Measurements from ENCODE around the gene HDAC1. TPM values are rescaled to one million over a fixed set of nuclear protein-coding genes. Genes with fewer than 3 reads are reported as not detected.
A peak's percentile ranks its signal among the peaks of the same experiment; 100 is the strongest.

The HDAC1 gene
- total and polyA plus RNA-seq, 2 experiments from 2014 or later: 53.8 to 58.5 TPM

- in situ Hi-C loops (cut with MboI): no loop called here
- Histone ChIP-seq H4K20me1 (ENCODE audit: insufficient read depth) (no peaks in the 10 kb centered on the region), H3K4me1 (ENCODE audit: insufficient read depth) (peaks cover 13% of the 10 kb centered on the region; the same call in 1 of the 2 replicates), H3K79me2 (ENCODE audit: insufficient read depth) (no peaks in the 10 kb centered on the region), H3K4me3 (peak overlapping the region; percentile 79), H3K27me3 (replicated peaks; ENCODE audit: insufficient read depth) (no peaks in the 10 kb centered on the region), H3K9ac (peak overlapping the region; percentile 76), H3K9me3 (ENCODE audit: low read depth) (no peaks in the 10 kb centered on the region), H3K9me2 (ENCODE audit: insufficient read depth) (no peaks in the 10 kb centered on the region), H2AFZ (peak overlapping the region; percentile 42), H3K4me2 (ENCODE audit: unreplicated experiment) (peak overlapping the region; percentile 77), H3K36me3 (ENCODE audit: low read depth) (no peaks in the 10 kb centered on the region), H3K27ac (no peak overlapping the region), H3F3A (ENCODE audit: insufficient read depth) (peaks cover 19% of the 10 kb centered on the region; the same call in 1 of the 2 replicates)
- no peak for DNase-seq
- 1 to 3% methylated on average over 11 to 26 of the region's 34 CpGs for WGBS, 2 experiments (ENCODE audit: low coverage in 1 of 2, low lambda C conversion rate in 2 of 2, missing lambda C conversion rate in 2 of 2)
- TF ChIP-seq EZH2 (IDR thresholded peaks at IDR 0.05; ENCODE audit: insufficient read depth, poor library complexity, severe bottlenecking) (no peak), EZH2phosphoT487 (IDR thresholded peaks at IDR 0.05; ENCODE audit: insufficient read depth, low read depth) (no peak)
These were observed 43.6 kb downstream of the HDAC1 start for GRCh38 chr1:32335535-32335789.

- no peaks in the 10 kb centered on the region for H3K79me2 ChIP-seq (ENCODE audit: insufficient read depth)
- peak within 1 kb of the TSS; percentile 79 for H3K4me3 ChIP-seq
- H3K9ac ChIP-seq: peak within 1 kb of the TSS; percentile 76
- H3K9me3 ChIP-seq (ENCODE audit: low read depth): no peaks in the 10 kb centered on the region
- no peaks in the 10 kb centered on the region for H3K9me2 ChIP-seq (ENCODE audit: insufficient read depth)
- peaks cover 13% of the 10 kb centered on the region; the same call in 1 of the 2 replicates for H3K4me1 ChIP-seq (ENCODE audit: insufficient read depth)
- H3F3A ChIP-seq (ENCODE audit: insufficient read depth): peaks cover 19% of the 10 kb centered on the region; the same call in 1 of the 2 replicates
- H3K27ac ChIP-seq: no peak within 1 kb of the TSS
- H4K20me1 ChIP-seq (ENCODE audit: insufficient read depth): no peaks in the 10 kb centered on the region
- no peaks in the 10 kb centered on the region for H3K27me3 ChIP-seq (replicated peaks; ENCODE audit: insufficient read depth)
- no peaks in the 10 kb centered on the region for H3K36me3 ChIP-seq (ENCODE audit: low read depth)
- peak within 1 kb of the TSS; percentile 77 for H3K4me2 ChIP-seq (ENCODE audit: unreplicated experiment)
- peak within 1 kb of the TSS; percentile 62 for H2AFZ ChIP-seq
- in situ Hi-C loops (cut with MboI): no loop called here
- WGBS, 2 experiments (ENCODE audit: low coverage in 1 of 2, low lambda C conversion rate in 2 of 2, missing lambda C conversion rate in 2 of 2): 4 to 9% methylated on average over 28 to 72 of the region's 95 CpGs
- TF ChIP-seq EZH2phosphoT487 (IDR thresholded peaks at IDR 0.05; ENCODE audit: insufficient read depth, low read depth): no peak
- TF ChIP-seq EZH2 (IDR thresholded peaks at IDR 0.05; ENCODE audit: insufficient read depth, poor library complexity, severe bottlenecking): no peak
- DNase-seq: peak; percentile 79
These were observed 44.1 kb downstream of the HDAC1 start, which contains the start of gene MARCKSL1 for GRCh38 chr1:32335790-32336590. Gene MARCKSL1, minus strand, starts transcription at chr1:32336233. Its CDS starts 200 bp downstream, at chr1:32336033.

GRCh38 chr1:32336591-32336932, 44.7 kb downstream of the HDAC1 start:
- Histone ChIP-seq H3K4me1 (ENCODE audit: insufficient read depth) (peaks cover 13% of the 10 kb centered on the region; the same call in 1 of the 2 replicates), H3K79me2 (ENCODE audit: insufficient read depth) (no peaks in the 10 kb centered on the region), H3K9ac (no peak overlapping the region), H3K9me3 (ENCODE audit: low read depth) (no peaks in the 10 kb centered on the region), H2AFZ (no peak overlapping the region), H4K20me1 (ENCODE audit: insufficient read depth) (no peaks in the 10 kb centered on the region), H3K9me2 (ENCODE audit: insufficient read depth) (no peaks in the 10 kb centered on the region), H3K4me2 (ENCODE audit: unreplicated experiment) (no peak overlapping the region), H3K36me3 (ENCODE audit: low read depth) (no peaks in the 10 kb centered on the region), H3K4me3 (peak overlapping the region; percentile 79; the same call in 1 of the 2 replicates), H3K27ac (no peak overlapping the region), H3F3A (ENCODE audit: insufficient read depth) (peaks cover 14% of the 10 kb centered on the region; the same call in 1 of the 2 replicates), H3K27me3 (replicated peaks; ENCODE audit: insufficient read depth) (no peaks in the 10 kb centered on the region)
- TF ChIP-seq EZH2phosphoT487 (IDR thresholded peaks at IDR 0.05; ENCODE audit: insufficient read depth, low read depth): no peak
- TF ChIP-seq EZH2 (IDR thresholded peaks at IDR 0.05; ENCODE audit: insufficient read depth, poor library complexity, severe bottlenecking): no peak
- no peak for DNase-seq
- 58 to 61% methylated on average over 15 of the region's 15 CpGs for WGBS, 2 experiments (ENCODE audit: low coverage in 1 of 2, low lambda C conversion rate in 2 of 2, missing lambda C conversion rate in 2 of 2)
- in situ Hi-C loops (cut with MboI): no loop called here

GRCh38 chr1:32336963-32337675, 45.2 kb downstream of the HDAC1 start:
- WGBS, 2 experiments (ENCODE audit: low coverage in 1 of 2, low lambda C conversion rate in 2 of 2, missing lambda C conversion rate in 2 of 2): 60 to 61% methylated on average over 7 to 8 of the region's 8 CpGs
- peak; percentile 70 for DNase-seq

More at GRCh38 chr1:32336963-32337675, 45.2 kb downstream of the HDAC1 start:
- H3K9me2 ChIP-seq (ENCODE audit: insufficient read depth): no peaks in the 10 kb centered on the region
- no peak overlapping the region for H3K4me2 ChIP-seq (ENCODE audit: unreplicated experiment)
- in situ Hi-C loops (cut with MboI): no loop called here
- no peak overlapping the region for H3K4me3 ChIP-seq
- H3F3A ChIP-seq (ENCODE audit: insufficient read depth): peaks cover 14% of the 10 kb centered on the region; the same call in 1 of the 2 replicates
- no peak overlapping the region for H3K27ac ChIP-seq
- no peak overlapping the region for H2AFZ ChIP-seq
- no peaks in the 10 kb centered on the region for H3K79me2 ChIP-seq (ENCODE audit: insufficient read depth)
- no peaks in the 10 kb centered on the region for H3K9me3 ChIP-seq (ENCODE audit: low read depth)
- H3K4me1 ChIP-seq (ENCODE audit: insufficient read depth): peaks cover 13% of the 10 kb centered on the region; the same call in 1 of the 2 replicates
- no peaks in the 10 kb centered on the region for H3K36me3 ChIP-seq (ENCODE audit: low read depth)
- H4K20me1 ChIP-seq (ENCODE audit: insufficient read depth): no peaks in the 10 kb centered on the region
- no peaks in the 10 kb centered on the region for H3K27me3 ChIP-seq (replicated peaks; ENCODE audit: insufficient read depth)
- no peak overlapping the region for H3K9ac ChIP-seq
- no peak for TF ChIP-seq EZH2 (IDR thresholded peaks at IDR 0.05; ENCODE audit: insufficient read depth, poor library complexity, severe bottlenecking)
- TF ChIP-seq EZH2phosphoT487 (IDR thresholded peaks at IDR 0.05; ENCODE audit: insufficient read depth, low read depth): no peak

Measured in GM23248 (cell line).